PC-9 (cell line): ENCODE measurements around the gene TJP3. TPM values are rescaled to one million over a fixed set of nuclear protein-coding genes. Genes with fewer than 3 reads are reported as not detected.

Experiments used
- BruUV-seq: library from RNA; stranded (reverse); fragments of 400-500 nt; replicated peaks from 2 replicates; lab custom pipeline; 2021; lab: Mats Ljungman, UMichigan
- CTCF ChIA-PET: fragments of 300-600 bp; sonication (Branson Sonifier 250); formaldehyde crosslinking; loops from one replicate; lab custom pipeline; 2022; ENCODE audit warnings: antibody characterized with exemption; lab: Charles Lee
- POLR2A ChIA-PET: fragments of 300-600 bp; sonication (Branson Sonifier 250); formaldehyde crosslinking; loops from one replicate; lab custom pipeline; 2022; ENCODE audit warnings: antibody characterized with exemption; ENCODE audit not compliant: unreplicated experiment; lab: Charles Lee
- DNase-seq, 2 experiments: peaks; one replicate each; pipeline versions ENCODE4 v3.0.0 to v3.0.0-alpha.2; 2015 to 2022; ENCODE audit warnings: mixed read lengths in 1 of 2
- H2AFZ ChIP-seq: fragments of 200-600 bp; sonication (generic); 2 replicates; pipeline ENCODE4 v1.8.1; 2017; ENCODE audit warnings: antibody characterized with exemption
- H3F3A ChIP-seq: fragments of 200-600 bp; sonication (generic); 2 replicates; pipeline ENCODE4 v1.8.1; 2017; ENCODE audit warnings: antibody characterized with exemption, mild to moderate bottlenecking, low read depth; ENCODE audit not compliant: insufficient read depth
- H3K27ac ChIP-seq: fragments of 200-600 bp; sonication (generic); 2 replicates; pipeline ENCODE4 v1.6.1; 2016; ENCODE audit warnings: mixed run types
- H3K27me3 ChIP-seq: fragments of 200-600 bp; sonication (generic); 2 replicates; pipeline ENCODE4 v1.6.1; 2016; ENCODE audit warnings: low read depth, mixed run types; ENCODE audit not compliant: insufficient read depth
- H3K36me3 ChIP-seq: fragments of 200-600 bp; sonication (generic); 2 replicates; pipeline ENCODE4 v1.6.1; 2016; ENCODE audit warnings: low read depth, mixed run types
- H3K4me1 ChIP-seq: fragments of 200-600 bp; sonication (generic); replicated peaks from 2 replicates; pipeline ENCODE4 v1.6.1; 2016; ENCODE audit warnings: mixed run types; ENCODE audit not compliant: insufficient read depth
- H3K4me2 ChIP-seq: fragments of 200-600 bp; sonication (generic); 2 replicates; pipeline ENCODE4 v1.6.1; 2017; ENCODE audit warnings: mixed run types
- H3K4me3 ChIP-seq: fragments of 200-600 bp; sonication (generic); 2 replicates; pipeline ENCODE4 v1.6.1; 2016; ENCODE audit warnings: mixed run types
- H3K79me2 ChIP-seq: fragments of 200-600 bp; sonication (generic); 2 replicates; pipeline ENCODE4 v1.6.1; 2017; ENCODE audit warnings: low read depth, mixed run types
- H3K9me2 ChIP-seq: fragments of 200-600 bp; sonication (generic); 2 replicates; pipeline ENCODE4 v1.8.1; 2017; ENCODE audit warnings: mild to moderate bottlenecking; ENCODE audit not compliant: insufficient read depth
- H3K9me3 ChIP-seq: fragments of 200-600 bp; sonication (generic); 2 replicates; pipeline ENCODE4 v1.8.1; 2016; ENCODE audit warnings: low read depth; ENCODE audit not compliant: insufficient read depth
- H4K20me1 ChIP-seq: fragments of 200-600 bp; sonication (generic); 2 replicates; pipeline ENCODE4 v1.8.1; 2017; ENCODE audit not compliant: insufficient read depth
- CTCF ChIP-seq: fragments of 200-600 bp; sonication (generic); conservative IDR thresholded peaks from 2 replicates; pipeline ENCODE4 v1.6.1; 2017; ENCODE audit warnings: mixed run types, antibody characterized with exemption, mild to moderate bottlenecking, moderate library complexity
- EZH2 ChIP-seq: fragments of 200-600 bp; sonication (generic); IDR thresholded peaks from 2 replicates; pipeline ENCODE4 v1.8.0; 2017; ENCODE audit warnings: antibody characterized with exemption, low read depth
- intact Hi-C: fragments of 100-400 bp; cut with micrococcal nuclease; formaldehyde crosslinking; loops from one replicate; pipeline ENCODE4 v1.10.0; 2022; ENCODE audit not compliant: unreplicated experiment
- total RNA-seq: library from RNA; stranded (reverse); gene quantifications from 2 replicates; pipeline ENCODE4 v1.2.3, GENCODE V29; 2021

Gene TJP3
- total RNA-seq, 1 experiment from 2014 or later, result 56.8 TPM

- Histone ChIP-seq H4K20me1 (no peaks in the 10 kb centered on the region), H2AFZ (no peak overlapping the region), H3K27ac (no peak overlapping the region), H3K9me2 (no peaks in the 10 kb centered on the region), H3F3A (no peaks in the 10 kb centered on the region), H3K9me3 (no peaks in the 10 kb centered on the region), H3K79me2 (no peaks in the 10 kb centered on the region), H3K27me3 (no peaks in the 10 kb centered on the region), H3K4me3 (no peak overlapping the region), H3K36me3 (no peaks in the 10 kb centered on the region), H3K4me2 (no peak overlapping the region), H3K4me1 (no peaks in the 10 kb centered on the region)
- POLR2A ChIA-PET, result no interaction called here
- TF ChIP-seq EZH2 (no peak), CTCF (no peak)
- intact Hi-C loops, result no loop called here
- CTCF ChIA-PET, result no interaction called here
- BruUV-seq, result no TSS peak
- DNase-seq, result no peak
Observed at GRCh38 chr19:3771000-3771905, 63.1 kb downstream of the TJP3 start.

- H2AFZ ChIP-seq, result no peak within 1 kb of the TSS
- H3K36me3 ChIP-seq, result no peaks in the 10 kb centered on the region
- no peaks in the 10 kb centered on the region for H3F3A ChIP-seq
- TF ChIP-seq CTCF, result no peak
- TF ChIP-seq EZH2, result no peak
- intact Hi-C loops, result no loop called here
- POLR2A ChIA-PET, result no interaction called here
- no peaks in the 10 kb centered on the region for H3K9me3 ChIP-seq
- H4K20me1 ChIP-seq, result no peaks in the 10 kb centered on the region
- BruUV-seq, result no TSS peak
- no peaks in the 10 kb centered on the region for H3K9me2 ChIP-seq
- CTCF ChIA-PET, result no interaction called here
- no peaks in the 10 kb centered on the region for H3K79me2 ChIP-seq
- H3K4me1 ChIP-seq, result no peaks in the 10 kb centered on the region
- no peak within 1 kb of the TSS for H3K27ac ChIP-seq
- DNase-seq, result no peak
- H3K27me3 ChIP-seq, result no peaks in the 10 kb centered on the region
- no peak within 1 kb of the TSS for H3K4me3 ChIP-seq
- H3K4me2 ChIP-seq, result no peak within 1 kb of the TSS
Observed at GRCh38 chr19:3771906-3772455, 63.8 kb downstream of the TJP3 start, which contains the start of gene RAX2. Gene RAX2, minus strand, starts transcription at chr19:3772228. Its CDS starts 486 bp downstream, at chr19:3771742.

- no peaks in the 10 kb centered on the region for H4K20me1 ChIP-seq
- no peak for TF ChIP-seq CTCF
- H3K9me2 ChIP-seq, result no peaks in the 10 kb centered on the region
- H3K36me3 ChIP-seq, result no peaks in the 10 kb centered on the region
- no peaks in the 10 kb centered on the region for H3F3A ChIP-seq
- H3K27me3 ChIP-seq, result no peaks in the 10 kb centered on the region
- ChIA-PET CTCF (no interaction called here), POLR2A (no interaction called here)
- H2AFZ ChIP-seq, result no peak overlapping the region
- no peak overlapping the region for H3K27ac ChIP-seq
- intact Hi-C loops, result no loop called here
- no peak overlapping the region for H3K4me3 ChIP-seq
- no peaks in the 10 kb centered on the region for H3K79me2 ChIP-seq
- no peaks in the 10 kb centered on the region for H3K4me1 ChIP-seq
- no peak for DNase-seq
- no peak overlapping the region for H3K4me2 ChIP-seq
- no TSS peak for BruUV-seq
- no peaks in the 10 kb centered on the region for H3K9me3 ChIP-seq
Observed at GRCh38 chr19:3773814-3774515, 65.8 kb downstream of the TJP3 start.
